NCI-H146 treated with DMSO at 0.1 percent for 48 hours (cell line): ENCODE results near the gene SKIDA1.

Experiments used
- DNase-seq: peaks from one replicate; lab custom pipeline; 2025; ENCODE audit not compliant: unreplicated experiment; lab: John Stamatoyannopoulos, UW

The SKIDA1 gene

GRCh38 chr10:21529032-21529910 lies 3.8 kb upstream of the SKIDA1 start:
- no peak for DNase-seq

- no peak for DNase-seq
Observed at GRCh38 chr10:21528236-21529031, 3.0 kb upstream of the SKIDA1 start.

GRCh38 chr10:21527598-21528235 lies 2.2 kb upstream of the SKIDA1 start:
- DNase-seq, result no peak

GRCh38 chr10:21526860-21527597 lies 1.5 kb upstream of the SKIDA1 start:
- peak; percentile 79 for DNase-seq

- DNase-seq, result peak; percentile 86
Observed at GRCh38 chr10:21526188-21526859, 842 bp upstream of the SKIDA1 start.

- DNase-seq, result peak; percentile 79
Observed at GRCh38 chr10:21524526-21525366, 736 bp downstream of the SKIDA1 start.

GRCh38 chr10:21524131-21524525 lies 1.4 kb downstream of the SKIDA1 start:
- no peak for DNase-seq

- DNase-seq, result no peak
Observed at GRCh38 chr10:21523557-21524008, 1.9 kb downstream of the SKIDA1 start.

GRCh38 chr10:21522631-21523406 lies 2.7 kb downstream of the SKIDA1 start:
- DNase-seq, result no peak

GRCh38 chr10:21521751-21522533 lies 3.5 kb downstream of the SKIDA1 start:
- no peak for DNase-seq

- no peak for DNase-seq
Observed at GRCh38 chr10:21520949-21521348, 4.5 kb downstream of the SKIDA1 start.

GRCh38 chr10:21520509-21520908 lies 5.0 kb downstream of the SKIDA1 start:
- no peak for DNase-seq

GRCh38 chr10:21519941-21520436 lies 5.5 kb downstream of the SKIDA1 start:
- DNase-seq, result no peak

GRCh38 chr10:21519397-21519933 lies 6.0 kb downstream of the SKIDA1 start:
- no peak for DNase-seq

GRCh38 chr10:21518641-21519396 lies 6.7 kb downstream of the SKIDA1 start:
- peak; percentile 66 for DNase-seq

- peak; percentile 86 for DNase-seq
Observed at GRCh38 chr10:21518149-21518640, 7.3 kb downstream of the SKIDA1 start.
